Mesenchymal stem cell (in vitro differentiated cells and primary cell): ENCODE data around the gene VAC14.

Source experiments
- DNase-seq: peaks from one replicate; pipeline ENCODE4 v3.0.0-alpha.2; 2013
- H2AFZ ChIP-seq: one replicate; pipeline ENCODE4 v1.6.1; 2013; ENCODE audit warnings: low read depth, mild to moderate bottlenecking, control low read depth, inconsistent platforms, low read length, moderate library complexity
- H2AK5ac ChIP-seq: 2 replicates; pipeline ENCODE4 v1.6.1; 2013; ENCODE audit warnings: low read length, moderate library complexity, mild to moderate bottlenecking, inconsistent platforms; ENCODE audit not compliant: severe bottlenecking
- H2BK120ac ChIP-seq: one replicate; pipeline ENCODE4 v1.6.1; 2013; ENCODE audit warnings: low read depth, mild to moderate bottlenecking, inconsistent platforms, low read length, moderate library complexity
- H2BK12ac ChIP-seq, 2 experiments: one replicate each; pipeline ENCODE4 v1.6.1; 2013; ENCODE audit warnings: inconsistent platforms in 2 of 2, low read length in 2 of 2, mild to moderate bottlenecking in 2 of 2, moderate library complexity in 2 of 2, control low read depth in 1 of 2
- H2BK15ac ChIP-seq: one replicate; pipeline ENCODE4 v1.6.1; 2013; ENCODE audit warnings: mild to moderate bottlenecking, low read depth, inconsistent platforms; ENCODE audit not compliant: poor library complexity, severe bottlenecking
- H2BK5ac ChIP-seq: 2 replicates; pipeline ENCODE4 v1.6.1; 2013; ENCODE audit warnings: low read depth, mild to moderate bottlenecking, low read length, control low read depth, inconsistent platforms; ENCODE audit not compliant: poor library complexity, severe bottlenecking
- H3K14ac ChIP-seq, 2 experiments: one replicate each; pipeline ENCODE4 v1.6.1; 2013; ENCODE audit warnings: inconsistent platforms in 2 of 2, low read length in 2 of 2, control low read depth in 1 of 2, mild to moderate bottlenecking in 1 of 2, moderate library complexity in 1 of 2
- H3K18ac ChIP-seq, 2 experiments: one replicate each; pipeline ENCODE4 v1.6.1; 2013; ENCODE audit warnings: inconsistent platforms in 2 of 2, low read length in 2 of 2, control low read depth in 1 of 2, low read depth in 1 of 2, mild to moderate bottlenecking in 1 of 2
- H3K23ac ChIP-seq, 2 experiments: one replicate each; pipeline ENCODE4 v1.6.1; 2013; ENCODE audit warnings: inconsistent platforms in 2 of 2, low read length in 2 of 2, mild to moderate bottlenecking in 2 of 2, moderate library complexity in 2 of 2, control low read depth in 1 of 2
- H3K27ac ChIP-seq: 2 replicates; pipeline ENCODE4 v1.5.1; 2013; ENCODE audit warnings: mild to moderate bottlenecking, moderate library complexity, low read length, control low read depth, inconsistent platforms; ENCODE audit not compliant: poor library complexity, severe bottlenecking
- H3K27me3 ChIP-seq, 2 experiments: 2 replicates each; pipeline versions ENCODE4 v1.6.1 to v1.7.0; 2013; ENCODE audit warnings: low read length in 2 of 2, mild to moderate bottlenecking in 2 of 2, moderate library complexity in 2 of 2, control low read depth in 1 of 2, inconsistent platforms in 1 of 2; ENCODE audit not compliant: control insufficient read depth in 1 of 2, insufficient read depth in 1 of 2
- H3K36me3 ChIP-seq, 2 experiments: 2 replicates each; pipeline versions ENCODE4 v1.6.1 to v1.7.0; 2013; ENCODE audit warnings: low read length in 2 of 2, control low read depth in 1 of 2, inconsistent platforms in 1 of 2, low read depth in 1 of 2, mild to moderate bottlenecking in 1 of 2; ENCODE audit not compliant: insufficient read depth in 2 of 2, control insufficient read depth in 1 of 2
- H3K4ac ChIP-seq, 2 experiments: one replicate each; pipeline ENCODE4 v1.6.1; 2013; ENCODE audit warnings: inconsistent platforms in 2 of 2, low read length in 2 of 2, mild to moderate bottlenecking in 2 of 2, moderate library complexity in 2 of 2, control low read depth in 1 of 2, low read depth in 1 of 2
- H3K4me1 ChIP-seq: 2 replicates; pipeline ENCODE4 v1.6.1; 2013; ENCODE audit warnings: low read depth, low read length, control low read depth; ENCODE audit not compliant: control insufficient read depth, insufficient read depth
- H3K4me2 ChIP-seq: 2 replicates; pipeline ENCODE4 v1.6.1; 2013; ENCODE audit warnings: low read length, mild to moderate bottlenecking, inconsistent platforms; ENCODE audit not compliant: poor library complexity, severe bottlenecking
- H3K4me3 ChIP-seq, 2 experiments: 2 replicates each; pipeline versions ENCODE4 v1.5.1 to v1.7.0; 2013; ENCODE audit warnings: low read length in 2 of 2, mild to moderate bottlenecking in 2 of 2, control low read depth in 1 of 2, low read depth in 1 of 2; ENCODE audit not compliant: insufficient read depth in 1 of 2
- H3K79me1 ChIP-seq: replicated peaks from 2 replicates; pipeline ENCODE4 v1.6.1; 2013; ENCODE audit warnings: mild to moderate bottlenecking, control low read depth, low read length, inconsistent platforms; ENCODE audit not compliant: poor library complexity, severe bottlenecking
- H3K9ac ChIP-seq: 2 replicates; pipeline ENCODE4 v1.7.0; 2013; ENCODE audit warnings: mild to moderate bottlenecking, low read length, moderate library complexity
- H3K9me3 ChIP-seq: 2 replicates; pipeline ENCODE4 v1.7.0; 2013; ENCODE audit warnings: mild to moderate bottlenecking, low read length; ENCODE audit not compliant: control insufficient read depth
- H4K8ac ChIP-seq: one replicate; pipeline ENCODE4 v1.6.1; 2013; ENCODE audit warnings: inconsistent platforms, mild to moderate bottlenecking, low read length, moderate library complexity
- H4K91ac ChIP-seq: one replicate; pipeline ENCODE4 v1.6.1; 2013; ENCODE audit warnings: mild to moderate bottlenecking, low read length, inconsistent platforms
- WGBS: methylation state at CpG from one replicate; pipeline ENCODE4 v1.1.7; 2013; ENCODE audit warnings: mixed read lengths; 5-methylcytosine and 5-hydroxymethylcytosine counted together

Gene VAC14

GRCh38 chr16:70649300-70649699 lies 151.7 kb downstream of the VAC14 start:
- Histone ChIP-seq H2BK5ac (no peak overlapping the region), H3K23ac (no peak overlapping the region), H3K4me3 (no peak overlapping the region), H3K9me3 (no peaks in the 10 kb centered on the region), H3K14ac (no peak overlapping the region), H3K9ac (no peak overlapping the region), H3K4ac (no peak overlapping the region), H2BK12ac (peak overlapping the region in 1 of 2 experiments; percentile 35), H2BK15ac (no peak overlapping the region), H2AK5ac (no peak overlapping the region), H3K18ac (no peak overlapping the region), H2AFZ (no peak overlapping the region), H3K36me3 (no peaks in the 10 kb centered on the region), H3K4me2 (no peak overlapping the region), H3K4me1 (peaks cover 9% of the 10 kb centered on the region), H4K8ac (no peak overlapping the region), H3K79me1 (no peaks in the 10 kb centered on the region), H4K91ac (no peak overlapping the region), H2BK120ac (no peak overlapping the region), H3K27ac (no peak overlapping the region), H3K27me3 (no peaks in the 10 kb centered on the region)
- no peak for DNase-seq
- WGBS, result 98% methylated on average over 6 of the region's 7 CpGs

GRCh38 chr16:70648606-70649005 lies 152.4 kb downstream of the VAC14 start:
- Histone ChIP-seq H3K14ac (no peak overlapping the region), H2BK5ac (no peak overlapping the region), H3K27ac (no peak overlapping the region), H3K4ac (peak overlapping the region in 1 of 2 experiments; percentile 6), H4K8ac (no peak overlapping the region), H3K4me3 (no peak overlapping the region), H3K18ac (peak overlapping the region in 1 of 2 experiments; percentile 9), H2BK15ac (no peak overlapping the region), H3K36me3 (no peaks in the 10 kb centered on the region), H3K4me1 (peaks cover 9% of the 10 kb centered on the region), H3K23ac (no peak overlapping the region), H2BK120ac (no peak overlapping the region), H3K4me2 (no peak overlapping the region), H3K9me3 (no peaks in the 10 kb centered on the region), H2BK12ac (no peak overlapping the region), H3K79me1 (no peaks in the 10 kb centered on the region), H4K91ac (peak overlapping the region; percentile 54), H3K9ac (no peak overlapping the region), H3K27me3 (no peaks in the 10 kb centered on the region), H2AK5ac (no peak overlapping the region), H2AFZ (no peak overlapping the region)
- DNase-seq, result no peak
- WGBS, result 88% methylated on average over 6 of the region's 6 CpGs

- Histone ChIP-seq H3K36me3 (no peaks in the 10 kb centered on the region), H3K79me1 (no peaks in the 10 kb centered on the region), H3K9ac (no peak overlapping the region), H4K8ac (peak overlapping the region; percentile 29), H2BK5ac (no peak overlapping the region), H3K4me2 (no peak overlapping the region), H3K4me1 (peaks cover 8% of the 10 kb centered on the region), H2BK15ac (no peak overlapping the region), H3K4ac (no peak overlapping the region), H3K9me3 (no peaks in the 10 kb centered on the region), H4K91ac (peak overlapping the region; percentile 77), H3K27ac (no peak overlapping the region), H3K27me3 (no peaks in the 10 kb centered on the region), H3K18ac (no peak overlapping the region), H2BK12ac (peak overlapping the region in 1 of 2 experiments; percentile 68), H3K4me3 (no peak overlapping the region), H2AFZ (no peak overlapping the region), H3K23ac (no peak overlapping the region), H3K14ac (peak overlapping the region in 1 of 2 experiments; percentile 87), H2AK5ac (no peak overlapping the region), H2BK120ac (no peak overlapping the region)
- DNase-seq, result no peak
- 86% methylated on average over 15 of the region's 15 CpGs for WGBS
These were observed 153.3 kb downstream of the VAC14 start for GRCh38 chr16:70647441-70648359.
